ENCODE measurements around the gene SCT.

GRCh38 chr11:639332-639955, 12.5 kb upstream of the SCT start:
- TF ChIP-seq CTCF (IDR thresholded peaks at IDR 0.05) (no peak), ZFX (IDR thresholded peaks at IDR 0.05; ENCODE audit: borderline replicate concordance) (no peak)
